HG02852 (cell line): ENCODE measurements around the gene HDDC3.
"Not testable (repeated sequence)": the region's sequence is repeated elsewhere in the genome, so short reads cannot be mapped to it uniquely, and the experiment has no call there.

ENCODE experiments used
- ATAC-seq: cut with Tn5 transposase; IDR thresholded peaks from one replicate; pipeline ENCODE4 v1.9.1; 2021; ENCODE audit warnings: mild to moderate bottlenecking, moderate library complexity; ENCODE audit not compliant: unreplicated experiment

HDDC3 gene

DNA sequence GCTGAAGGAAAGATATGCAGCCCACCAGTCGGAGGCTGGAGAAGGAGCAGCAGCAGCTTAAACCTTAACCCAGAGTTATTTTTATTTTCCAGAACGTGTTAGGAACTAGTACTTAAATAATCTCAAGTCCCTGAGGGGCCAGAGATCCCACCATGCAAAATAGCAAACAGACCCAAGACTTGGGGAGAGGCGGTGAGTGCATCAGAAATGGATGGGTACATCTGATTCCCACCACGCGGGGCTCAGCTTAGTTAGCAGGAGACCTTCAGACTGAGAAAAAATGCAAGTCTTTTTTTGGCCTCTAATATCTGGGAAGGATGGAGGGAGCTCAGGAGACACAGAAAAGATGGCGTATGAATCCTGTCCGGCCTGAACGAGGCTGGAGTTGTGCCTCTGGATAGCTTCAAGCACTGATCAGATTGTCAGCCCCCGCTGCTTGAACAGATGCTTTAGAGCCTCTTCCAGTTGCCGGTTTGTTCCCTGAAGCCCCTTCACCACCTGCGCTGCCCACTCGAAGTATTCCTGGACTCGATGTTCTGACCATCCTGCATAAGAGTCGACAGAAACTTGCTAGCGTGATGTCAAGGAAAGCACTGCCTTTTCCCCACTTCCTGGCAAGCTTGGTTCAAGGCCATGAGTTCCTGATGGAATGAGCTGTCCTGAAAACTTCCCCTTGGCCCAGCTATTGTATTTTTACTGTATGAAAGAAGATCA, 1.3 kb downstream of the HDDC3 start:
- no peak for ATAC-seq

DNA sequence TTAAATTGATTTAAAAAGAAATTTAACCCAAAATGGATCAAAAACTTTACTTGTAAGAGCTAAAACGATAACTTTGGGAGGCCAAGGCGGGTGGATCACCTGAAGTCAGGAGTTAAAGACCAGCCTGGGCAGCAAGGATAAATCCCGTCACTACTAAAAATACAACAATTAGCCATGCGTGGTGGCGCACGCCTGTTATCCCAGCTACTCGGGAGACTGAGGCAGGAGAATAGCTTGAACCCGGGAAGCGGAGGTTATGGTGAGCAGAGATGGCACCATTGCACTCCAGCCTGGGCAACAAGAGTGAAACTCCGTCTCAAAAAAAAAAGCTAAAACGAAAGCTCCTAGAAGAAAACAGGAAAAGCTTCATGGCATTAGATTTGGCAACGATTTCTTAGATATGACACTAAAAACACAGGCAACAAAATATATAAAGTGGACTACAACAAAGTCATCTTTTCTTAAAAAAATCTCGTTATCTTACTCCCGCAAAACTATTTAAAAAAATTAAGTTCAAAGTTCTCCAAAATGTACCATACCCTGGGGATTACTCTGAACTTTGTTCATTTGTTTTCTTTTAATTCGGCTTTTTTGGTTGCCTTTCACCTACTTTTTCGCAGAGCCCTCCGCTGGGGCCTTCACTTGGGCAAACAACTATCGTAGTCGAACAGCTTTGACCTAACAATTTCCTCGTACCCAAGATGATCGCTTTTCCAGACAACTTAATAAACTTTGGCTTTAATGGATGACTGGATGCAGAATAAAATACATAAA, 2.9 kb downstream of the HDDC3 start:
- no peak for ATAC-seq

DNA sequence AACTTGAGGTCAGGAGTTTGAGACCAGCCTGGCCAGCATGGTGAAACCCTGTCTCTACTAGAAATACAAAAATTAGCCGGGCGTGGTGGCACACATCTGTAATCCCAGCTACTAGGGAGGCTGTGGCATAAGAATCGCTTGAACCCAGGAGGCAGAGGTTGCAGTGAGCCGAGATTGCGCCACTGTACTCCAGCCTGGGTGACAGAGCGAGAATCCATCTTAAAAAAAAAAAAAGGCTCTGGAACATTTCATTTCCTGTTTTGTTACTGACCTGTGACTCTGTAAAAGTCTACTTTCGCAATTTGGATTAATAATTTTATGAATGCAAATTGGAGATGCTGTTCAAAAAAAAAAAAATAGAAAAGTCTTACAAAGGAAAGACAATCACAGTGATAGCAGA, 4.2 kb downstream of the HDDC3 start:
- ATAC-seq, result not testable (repeated sequence)

DNA sequence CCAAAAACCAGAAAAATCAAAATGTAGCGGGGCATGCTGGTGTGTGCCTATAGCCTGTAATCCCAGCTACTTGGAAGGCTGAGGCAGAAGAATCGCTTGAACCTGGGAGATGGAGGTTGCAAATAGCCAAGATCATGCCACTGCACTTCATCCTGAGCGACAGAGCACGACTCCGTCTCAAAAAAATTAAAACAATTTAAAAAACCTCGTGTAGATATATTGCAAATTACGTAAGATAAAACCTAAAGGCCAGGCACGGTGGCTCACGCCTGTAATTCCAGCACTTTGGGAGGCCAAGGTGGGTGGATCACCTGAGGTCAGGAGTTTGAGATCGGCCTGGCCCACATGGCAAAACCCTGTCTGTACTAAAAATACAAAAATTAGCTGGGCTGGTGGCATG, 5.6 kb downstream of the HDDC3 start:
- ATAC-seq, result not testable (repeated sequence)

DNA sequence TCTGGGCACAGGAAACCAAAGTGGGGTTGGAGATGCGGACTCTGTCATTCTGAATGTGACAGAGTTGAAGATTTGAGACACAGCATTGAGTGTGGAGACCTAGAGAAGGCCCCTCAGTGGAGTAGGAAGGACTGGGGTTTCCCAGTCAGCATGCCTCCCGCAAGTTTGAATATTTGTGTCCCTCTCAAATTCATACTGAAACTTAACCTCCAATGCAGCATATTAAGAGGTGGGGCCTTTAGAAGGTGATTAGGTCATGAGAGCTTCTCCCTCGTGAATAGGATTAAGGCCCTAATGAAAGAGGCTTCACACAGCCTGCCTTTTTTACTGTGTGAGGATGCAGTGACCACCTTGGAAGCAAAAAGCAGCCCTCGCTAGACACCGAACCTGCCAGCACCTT, 8.0 kb downstream of the HDDC3 start:
- ATAC-seq, result peak; percentile 72

DNA sequence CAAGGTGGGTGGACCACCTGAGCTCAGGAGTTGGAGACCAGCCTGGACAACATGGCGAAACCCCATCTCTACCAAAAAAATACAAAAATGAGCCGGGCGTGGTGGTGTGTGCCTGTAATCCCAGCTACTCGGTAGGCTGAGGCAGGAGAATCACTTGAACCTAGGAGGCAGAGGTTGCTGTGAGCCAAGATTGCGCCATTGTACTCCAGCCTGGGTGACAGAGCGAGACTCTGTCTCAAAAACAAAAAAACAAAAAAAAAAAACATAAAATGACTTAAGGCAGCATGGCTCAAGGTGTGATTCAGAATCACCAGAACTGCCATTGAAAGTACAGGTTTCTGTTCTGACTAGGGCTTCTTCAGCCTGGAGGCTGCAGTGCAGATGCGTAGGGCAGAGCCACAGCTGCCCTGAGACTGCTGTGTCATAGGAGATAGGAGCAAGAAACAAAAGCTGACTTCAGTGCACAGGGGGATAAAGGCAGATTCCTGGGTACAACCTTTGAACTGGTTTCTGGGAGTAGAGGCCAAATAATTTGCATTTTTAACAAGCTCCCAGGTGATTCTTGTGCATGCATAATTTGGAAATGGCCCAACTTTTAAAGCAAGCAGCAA, 9.5 kb downstream of the HDDC3 start:
- ATAC-seq, result peak; percentile 74

DNA sequence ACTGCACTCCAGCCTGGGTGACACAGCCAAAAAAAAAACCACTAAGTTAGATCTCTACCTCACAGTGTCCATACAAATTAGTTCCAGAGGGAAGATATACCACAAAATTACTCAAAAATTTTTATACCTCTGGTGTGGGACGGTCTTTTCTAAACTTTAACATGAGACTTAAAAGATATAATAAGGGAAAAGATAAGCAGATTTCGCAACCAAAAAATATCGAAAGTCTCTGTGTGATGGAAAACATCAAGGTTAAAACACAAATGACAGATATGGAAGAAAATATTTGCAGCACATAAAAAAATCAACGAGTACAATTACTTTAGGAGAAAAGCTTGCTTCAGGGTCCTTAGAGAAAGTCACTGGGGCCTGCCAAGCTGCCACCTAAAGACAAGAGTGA, 10.5 kb downstream of the HDDC3 start:
- ATAC-seq, result no peak

DNA sequence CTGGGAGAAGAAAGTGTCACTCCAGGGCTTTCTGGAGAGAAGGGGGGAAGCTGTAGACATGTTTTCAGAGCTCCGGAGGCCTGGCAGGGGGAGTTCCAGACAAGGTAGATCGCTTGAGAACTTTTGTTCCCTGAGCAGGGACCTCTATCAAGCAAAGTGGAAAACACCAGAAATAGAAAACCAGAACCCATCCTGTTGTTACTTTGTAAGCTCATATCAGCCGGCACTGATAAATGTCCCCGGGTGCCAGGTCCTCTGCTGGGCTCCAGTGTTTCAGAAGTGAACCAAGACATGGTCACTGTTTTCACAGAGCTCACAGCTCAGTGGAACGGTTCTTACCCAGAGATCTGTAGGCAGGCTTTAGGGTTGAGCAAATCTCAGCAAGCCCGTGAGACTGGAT, 13.5 kb downstream of the HDDC3 start:
- ATAC-seq, result no peak

DNA sequence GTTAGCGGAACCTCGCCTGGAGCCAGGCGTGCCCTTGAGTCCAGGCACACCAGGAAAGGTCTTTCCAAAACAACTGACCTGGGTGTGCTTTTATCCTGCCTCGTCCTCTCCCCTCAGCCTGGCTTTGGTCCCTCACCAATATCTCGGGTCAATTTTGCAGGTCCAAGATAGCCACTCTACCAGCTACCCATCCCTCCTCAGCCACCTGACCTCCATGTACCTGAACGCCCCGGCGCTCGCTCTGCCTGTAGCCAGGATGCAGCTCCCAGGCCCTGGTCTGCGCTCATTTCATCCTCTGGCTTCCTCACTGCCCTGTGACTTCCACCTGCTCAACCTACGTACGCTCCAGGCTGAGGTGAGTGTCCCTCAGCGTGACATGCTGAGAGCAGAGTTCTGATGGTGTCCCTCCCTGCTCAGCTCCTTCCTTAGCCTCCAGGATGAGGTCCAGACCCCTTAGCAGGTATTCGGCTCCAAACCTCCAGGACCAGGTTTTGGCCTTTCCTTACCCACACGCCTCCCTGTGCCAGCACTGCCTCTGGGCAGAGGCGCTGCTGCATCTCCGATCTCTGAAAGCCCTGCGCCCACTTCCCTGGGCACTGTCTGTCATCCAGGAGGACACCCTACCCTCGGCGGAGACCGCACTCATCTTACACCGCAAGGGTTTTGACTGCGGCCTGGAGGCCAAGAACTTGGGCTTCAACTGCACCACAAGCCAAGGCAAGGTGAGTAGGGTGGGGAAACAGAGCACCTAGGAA, 14.1 kb downstream of the HDDC3 start:
- no peak for ATAC-seq

DNA sequence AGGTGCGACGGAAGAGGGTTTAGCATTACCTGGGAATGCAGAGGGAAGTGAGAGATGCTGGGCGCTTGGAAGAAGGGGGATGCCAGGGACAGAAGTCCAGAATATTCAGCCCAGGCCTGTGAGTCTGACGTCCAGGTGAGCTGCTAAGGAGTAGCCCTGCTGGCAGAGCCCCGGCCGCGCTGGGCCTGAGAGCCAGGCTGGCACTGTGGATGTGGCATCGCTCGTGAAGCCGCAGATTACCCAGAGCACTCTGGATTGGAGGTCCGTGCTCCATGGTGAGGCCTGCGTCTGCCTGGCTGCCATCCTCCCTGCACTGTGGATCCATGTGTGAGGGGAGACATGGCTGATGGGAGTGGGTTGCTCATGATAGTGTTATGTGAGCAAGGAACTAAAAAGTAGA, 14.8 kb downstream of the HDDC3 start:
- ATAC-seq, result no peak

DNA sequence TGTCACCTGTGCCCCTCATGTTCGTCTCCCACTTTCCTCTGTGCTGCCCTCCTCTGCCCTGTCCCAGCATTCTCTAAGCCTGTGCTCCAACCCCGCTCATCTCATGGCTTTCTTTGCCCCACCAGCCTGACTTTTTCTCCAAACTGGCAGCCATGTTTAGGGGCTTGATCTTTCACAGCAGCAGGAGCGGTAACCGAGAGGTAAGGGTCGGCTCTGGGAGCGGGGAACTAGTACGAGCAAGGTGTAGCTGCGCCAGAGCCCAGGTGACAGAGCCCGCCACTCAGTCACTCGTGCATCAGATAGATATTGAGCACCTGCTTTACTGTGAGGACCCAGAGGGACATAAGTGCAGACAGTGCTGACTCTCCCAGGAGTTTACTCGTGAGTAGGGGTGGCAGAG, 15.9 kb downstream of the HDDC3 start:
- no peak for ATAC-seq

DNA sequence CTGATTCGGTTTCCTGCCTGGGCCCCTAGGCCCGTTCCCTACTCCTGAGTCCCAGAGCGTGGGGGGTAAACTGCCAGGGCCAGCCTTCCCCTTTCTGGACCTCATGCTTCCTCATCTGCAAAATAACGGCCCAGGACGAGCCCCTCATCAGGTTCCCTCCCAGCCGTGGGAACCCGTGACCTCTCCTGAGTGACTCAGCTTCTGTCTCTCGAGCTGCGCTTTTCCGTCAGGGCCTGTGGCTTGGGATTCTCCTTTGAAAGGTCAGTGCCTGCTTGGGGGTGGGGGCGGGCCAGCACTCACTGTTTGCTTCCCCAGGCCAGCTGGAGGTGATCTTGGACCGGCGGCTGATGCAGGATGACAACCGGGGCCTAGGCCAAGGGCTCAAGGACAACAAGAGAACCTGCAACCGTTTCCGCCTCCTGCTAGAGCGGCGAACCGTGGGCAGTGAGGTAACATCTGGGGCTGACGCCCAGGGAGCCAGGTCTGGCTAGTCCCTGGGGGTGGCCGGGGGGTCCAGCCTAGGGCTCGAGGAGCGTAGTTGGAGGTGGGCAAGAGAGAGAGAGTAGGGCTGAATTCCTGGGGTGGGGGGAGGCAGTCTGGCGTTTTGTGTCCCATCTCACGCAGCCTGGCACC, 16.4 kb downstream of the HDDC3 start:
- no peak for ATAC-seq

DNA sequence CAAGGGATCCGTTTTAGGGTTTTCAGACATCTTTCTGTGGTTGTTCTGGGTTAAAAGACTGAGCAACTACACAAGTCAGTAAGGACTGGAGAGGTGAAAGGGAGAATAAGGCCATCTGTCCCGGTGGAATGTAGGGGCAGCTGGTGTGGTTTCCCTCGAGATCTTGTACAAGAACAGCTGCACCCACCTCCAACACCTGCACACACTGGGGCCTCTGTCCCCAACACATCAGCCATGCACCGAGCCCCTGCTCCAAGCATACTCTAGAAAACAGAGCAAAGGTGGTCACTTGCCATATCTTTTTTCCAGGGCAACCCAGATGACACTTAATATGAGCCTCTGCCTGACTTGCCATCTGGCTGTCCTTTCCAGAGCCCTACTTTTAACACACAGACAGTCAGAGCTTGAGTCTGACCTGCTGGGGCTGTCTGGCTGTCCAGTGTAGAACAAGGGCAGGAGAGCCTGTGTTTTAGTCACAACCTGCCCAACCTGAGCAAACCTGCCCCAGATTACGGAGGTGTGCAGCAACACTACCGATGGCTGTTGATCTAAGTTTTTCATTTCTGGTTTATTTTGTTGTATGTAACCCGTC, 17.0 kb downstream of the HDDC3 start:
- ATAC-seq, result no peak

DNA sequence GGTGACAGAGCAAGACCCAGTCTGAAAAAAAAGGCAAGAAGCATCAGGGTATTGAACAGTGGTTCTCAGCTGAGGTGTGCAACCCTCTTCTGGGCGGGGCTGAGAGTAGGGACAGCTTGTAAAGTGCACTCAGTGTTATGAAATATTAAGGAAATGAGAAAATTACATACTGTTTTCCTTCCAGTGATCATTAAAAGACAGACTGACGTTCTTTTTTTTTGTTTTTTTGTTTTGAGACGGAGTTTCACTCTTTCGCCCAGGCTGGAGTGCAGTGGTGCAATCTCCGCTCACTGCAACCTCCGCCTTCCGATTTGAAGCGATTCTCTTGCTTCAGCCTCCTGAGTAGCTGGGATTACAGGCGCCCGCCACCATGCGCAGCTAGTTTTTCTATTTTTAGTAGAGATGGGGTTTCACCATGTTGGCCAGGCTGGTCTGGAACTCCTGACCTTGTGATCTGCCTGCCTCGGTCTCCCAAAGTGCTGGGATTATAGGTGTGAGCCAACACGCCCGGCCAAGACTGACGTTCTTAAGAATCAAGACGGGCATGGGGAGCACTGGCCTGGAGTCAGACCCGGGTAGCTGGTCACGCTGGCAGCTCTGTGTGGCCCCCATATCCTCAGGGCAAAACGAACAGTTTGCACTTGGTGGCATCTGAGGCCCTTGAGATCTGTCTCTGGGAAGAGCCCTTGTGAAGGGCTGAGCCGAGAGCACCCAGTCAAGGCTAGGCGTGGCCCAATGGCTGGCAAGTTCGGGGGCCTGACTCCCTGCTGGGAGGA, 17.9 kb downstream of the HDDC3 start:
- ATAC-seq, result no peak

DNA sequence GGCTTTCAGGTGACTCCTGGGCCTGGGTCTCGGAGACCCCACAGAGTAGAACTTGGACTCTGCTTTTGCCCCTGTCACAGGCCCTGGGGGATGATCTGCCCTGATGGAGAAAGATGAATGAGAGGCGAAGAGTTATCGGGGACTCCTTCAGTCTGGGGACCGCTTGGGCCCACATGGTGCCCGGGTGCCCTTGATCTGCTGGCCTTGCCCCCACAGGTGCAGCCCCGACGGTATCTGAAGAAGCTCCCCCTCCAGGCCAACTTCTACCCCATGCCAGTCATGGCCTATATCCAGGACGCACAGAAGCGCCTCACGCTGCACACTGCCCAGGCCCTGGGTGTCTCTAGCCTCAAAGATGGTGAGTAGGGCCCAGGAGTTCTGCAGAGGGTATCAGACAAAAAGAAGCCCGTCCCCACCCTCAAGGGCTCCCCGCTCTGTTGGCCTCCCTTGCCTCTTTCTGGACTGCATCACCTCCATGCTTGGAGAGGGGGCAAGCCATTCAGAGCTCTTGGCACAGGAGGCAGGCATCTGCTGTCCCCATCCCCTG, 18.9 kb downstream of the HDDC3 start:
- ATAC-seq, result no peak

DNA sequence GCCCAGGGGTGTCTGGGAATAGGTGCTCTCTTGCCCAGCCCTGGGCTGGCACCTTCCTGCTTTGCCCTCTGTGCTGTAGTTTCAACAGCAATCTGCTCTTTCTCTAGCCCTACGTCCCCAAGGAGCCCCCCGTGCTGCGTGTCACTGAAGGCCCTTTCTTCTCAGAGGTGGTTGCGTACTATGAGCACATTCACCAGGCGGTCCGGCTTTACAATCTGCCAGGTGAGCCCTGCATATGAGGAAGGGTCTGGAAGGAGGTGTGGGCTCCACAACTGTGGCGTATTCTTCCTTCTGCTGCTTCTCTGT, 19.6 kb downstream of the HDDC3 start:
- no peak for ATAC-seq

DNA sequence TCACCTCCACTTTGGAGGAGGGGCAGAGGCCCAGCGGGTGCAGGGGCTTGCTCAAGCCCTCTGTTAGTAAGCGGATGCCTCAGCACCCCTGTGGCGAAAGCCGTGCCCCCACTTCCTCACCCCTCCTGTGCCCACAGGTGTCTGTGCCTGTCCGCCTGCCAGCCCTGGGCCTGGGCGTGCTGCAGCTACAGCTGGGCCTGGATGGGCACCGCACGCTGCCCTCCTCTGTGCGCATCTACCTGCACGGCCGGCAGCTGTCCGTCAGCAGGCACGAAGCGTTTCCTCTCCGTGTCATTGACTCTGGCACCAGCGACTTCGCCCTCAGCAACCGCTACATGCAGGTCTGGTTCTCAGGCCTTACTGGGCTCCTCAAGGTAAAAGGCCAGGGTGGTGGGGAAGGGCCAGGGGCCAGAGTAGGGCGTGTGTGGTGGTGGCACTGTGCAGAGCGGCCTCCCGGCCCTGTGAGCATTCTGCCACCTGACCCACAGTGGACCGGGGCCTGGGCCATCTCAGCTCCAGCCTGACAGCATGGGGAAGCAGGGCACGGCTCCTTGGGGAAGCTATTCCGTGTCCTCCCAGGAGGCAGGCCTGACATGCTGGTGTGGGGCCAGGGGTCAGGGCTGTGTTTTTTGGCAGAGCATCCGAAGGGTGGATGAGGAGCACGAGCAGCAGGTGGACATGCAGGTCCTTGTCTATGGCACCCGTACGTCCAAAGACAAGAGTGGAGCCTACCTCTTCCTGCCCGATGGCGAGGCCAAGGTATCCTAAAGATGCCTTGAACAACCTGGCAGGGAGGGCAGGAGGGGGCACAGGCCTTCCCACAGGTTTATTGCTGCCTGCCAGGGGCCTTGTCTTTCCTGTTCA, 20.2 kb downstream of the HDDC3 start:
- no peak for ATAC-seq

DNA sequence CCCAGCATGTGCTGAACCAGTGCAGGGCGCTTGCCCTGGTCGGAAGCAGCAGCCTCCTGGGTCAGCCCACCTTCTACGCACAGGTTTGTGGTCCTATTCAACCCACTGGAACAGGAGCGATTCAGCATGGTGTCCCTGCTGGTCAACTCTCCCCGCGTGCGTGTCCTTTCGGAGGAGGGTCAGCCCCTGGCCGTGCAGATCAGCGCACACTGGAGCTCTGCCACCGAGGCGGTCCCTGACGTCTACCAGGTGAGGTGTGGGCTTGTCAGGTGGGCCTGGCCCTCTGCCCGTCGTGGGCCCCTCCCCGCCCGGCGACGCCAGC, 21.1 kb downstream of the HDDC3 start:
- ATAC-seq, result no peak
